Natural killer cell treated with Interleukin-12 subunit alpha and Interleukin-12 subunit beta and Interleukin-15 and Interleukin-18, amount 100 ng/mL, for 72 hours (primary cell): ENCODE results near the gene HDAC10. TPM values are rescaled to one million over a fixed set of nuclear protein-coding genes. Genes with fewer than 3 reads are reported as not detected.

Experiments used
- ATAC-seq, 2 donors: fragments of 150-1000 bp; cut with Tn5 transposase in 1 of 2; sonication (Bioruptor Pico), chemical (Tn5 transposase) in 1 of 2; 2 replicates each; pipeline ENCODE4 v1.10.0; 2021
- DNase-seq: peaks from one replicate; pipeline ENCODE4 v3.0.0; 2022; ENCODE audit warnings: low spot score
- H3K27ac Mint-ChIP-seq, 2 donors: 1 replicate in 1 of 2; 2 replicates in 1 of 2; pipeline ENCODE4 v1.8.0; 2022; ENCODE audit warnings: mixed read lengths in 2 of 2, mild to moderate bottlenecking in 1 of 2, moderate library complexity in 1 of 2
- H3K27me3 Mint-ChIP-seq, 2 donors: 1 replicate in 1 of 2; 2 replicates in 1 of 2; pipeline ENCODE4 v1.8.0; 2022; ENCODE audit warnings: mixed read lengths in 2 of 2
- H3K36me3 Mint-ChIP-seq: one replicate; pipeline ENCODE4 v1.8.0; 2022; ENCODE audit warnings: mixed read lengths
- H3K4me1 Mint-ChIP-seq, 2 donors: 1 replicate in 1 of 2; 2 replicates in 1 of 2; pipeline ENCODE4 v1.8.0; 2022; ENCODE audit warnings: low read depth in 2 of 2, mixed read lengths in 2 of 2, mild to moderate bottlenecking in 1 of 2
- H3K4me3 Mint-ChIP-seq: one replicate; pipeline ENCODE4 v1.8.0; 2022; ENCODE audit warnings: mixed read lengths
- H3K9me3 Mint-ChIP-seq: 2 replicates; pipeline ENCODE4 v1.8.0; 2022; ENCODE audit warnings: mixed read lengths
- total RNA-seq, 2 donors: library from RNA; stranded (reverse); gene quantifications; one replicate each; pipeline ENCODE4 v1.2.3, GENCODE V29; 2022

The HDAC10 gene
- total RNA-seq = 100 to 1,000 TPM in 1 of 2 donors, 10 to 100 TPM in 1; 54.5 to 113 TPM

GRCh38 chr22:50250555-50251476 lies at the start of gene HDAC10:
TSS of gene HDAC10 (minus strand) at chr22:50251265. CDS start at chr22:50251032, 233 bp downstream.
- H3K36me3 Mint-ChIP-seq = no peaks in the 10 kb centered on the region
- H3K27me3 Mint-ChIP-seq = no peaks in the 10 kb centered on the region
- H3K27ac Mint-ChIP-seq = no peak within 1 kb of the TSS

GRCh38 chr22:50300620-50301257 lies 49.7 kb upstream of the HDAC10 start:
- H3K9me3 Mint-ChIP-seq = no peaks in the 10 kb centered on the region
- no peaks in the 10 kb centered on the region for H3K4me1 Mint-ChIP-seq
- no peak overlapping the region for H3K4me3 Mint-ChIP-seq
- no peaks in the 10 kb centered on the region for H3K36me3 Mint-ChIP-seq
- ATAC-seq (no peak), DNase-seq (no peak)
- H3K27me3 Mint-ChIP-seq = peaks cover 0 to 10% of the 10 kb centered on the region in 2 donors
- H3K27ac Mint-ChIP-seq = no peak overlapping the region

More at GRCh38 chr22:50250555-50251476, at the start of gene HDAC10:
- Mint-ChIP-seq H3K9me3 (no peaks in the 10 kb centered on the region), H3K4me3 (peak within 1 kb of the TSS; percentile 78), H3K4me1 (peaks cover 14 to 16% of the 10 kb centered on the region in 2 donors)
- DNase-seq (peak; percentile 91), ATAC-seq (peak; percentile 88 to 91)

GRCh38 chr22:50299785-50300619 lies 48.9 kb upstream of the HDAC10 start:
- no peaks in the 10 kb centered on the region for H3K36me3 Mint-ChIP-seq
- no peaks in the 10 kb centered on the region for H3K4me1 Mint-ChIP-seq
- peaks cover 0 to 10% of the 10 kb centered on the region in 2 donors for H3K27me3 Mint-ChIP-seq
- no peak overlapping the region for H3K4me3 Mint-ChIP-seq
- H3K27ac Mint-ChIP-seq = no peak overlapping the region
- ATAC-seq = no peak
- H3K9me3 Mint-ChIP-seq = no peaks in the 10 kb centered on the region
- no peak for DNase-seq

- H3K36me3 Mint-ChIP-seq = no peaks in the 10 kb centered on the region
- peaks cover 0 to 7% of the 10 kb centered on the region in 2 donors for H3K27me3 Mint-ChIP-seq
- H3K9me3 Mint-ChIP-seq = no peaks in the 10 kb centered on the region
- DNase-seq (no peak), ATAC-seq (no peak)
- H3K4me3 Mint-ChIP-seq = no peak overlapping the region
- no peak overlapping the region for H3K27ac Mint-ChIP-seq
- H3K4me1 Mint-ChIP-seq = no peaks in the 10 kb centered on the region
Measured at GRCh38 chr22:50298937-50299784, 48.1 kb upstream of the HDAC10 start.

GRCh38 chr22:50298266-50298637 lies 47.2 kb upstream of the HDAC10 start:
- H3K9me3 Mint-ChIP-seq = no peaks in the 10 kb centered on the region
- no peaks in the 10 kb centered on the region for H3K36me3 Mint-ChIP-seq
- DNase-seq = no peak
- no peak overlapping the region for H3K27ac Mint-ChIP-seq
- H3K4me3 Mint-ChIP-seq = no peak overlapping the region
- no peak for ATAC-seq
- peaks cover 0 to 7% of the 10 kb centered on the region in 2 donors for H3K27me3 Mint-ChIP-seq
- H3K4me1 Mint-ChIP-seq = no peaks in the 10 kb centered on the region

GRCh38 chr22:50297510-50298265 lies 46.6 kb upstream of the HDAC10 start:
- Mint-ChIP-seq H3K4me3 (no peak overlapping the region), H3K27ac (no peak overlapping the region), H3K9me3 (no peaks in the 10 kb centered on the region), H3K4me1 (peaks cover 0 to under 1% of the 10 kb centered on the region in 2 donors), H3K27me3 (peaks cover 0 to 10% of the 10 kb centered on the region in 2 donors), H3K36me3 (no peaks in the 10 kb centered on the region)
- DNase-seq (no peak), ATAC-seq (no peak)

- ATAC-seq = no peak
- DNase-seq = no peak
- no peaks in the 10 kb centered on the region for H3K36me3 Mint-ChIP-seq
- H3K4me1 Mint-ChIP-seq = peaks cover 0 to 3% of the 10 kb centered on the region in 2 donors
- H3K9me3 Mint-ChIP-seq = no peaks in the 10 kb centered on the region
- H3K27ac Mint-ChIP-seq = no peak overlapping the region
- H3K4me3 Mint-ChIP-seq = no peak overlapping the region
- H3K27me3 Mint-ChIP-seq = peaks cover 0 to 14% of the 10 kb centered on the region in 2 donors
Measured at GRCh38 chr22:50296658-50297490, 45.8 kb upstream of the HDAC10 start.

GRCh38 chr22:50294319-50294656 lies 43.2 kb upstream of the HDAC10 start:
- ATAC-seq (no peak), DNase-seq (no peak)
- no peak overlapping the region for H3K4me3 Mint-ChIP-seq
- peaks cover 0 to 15% of the 10 kb centered on the region in 2 donors for H3K27me3 Mint-ChIP-seq
- H3K36me3 Mint-ChIP-seq = no peaks in the 10 kb centered on the region
- H3K9me3 Mint-ChIP-seq = no peaks in the 10 kb centered on the region
- H3K27ac Mint-ChIP-seq = no peak overlapping the region
- H3K4me1 Mint-ChIP-seq = peaks cover 0 to 3% of the 10 kb centered on the region in 2 donors

GRCh38 chr22:50293441-50294318 lies 42.6 kb upstream of the HDAC10 start:
- no peak overlapping the region for H3K27ac Mint-ChIP-seq
- H3K4me3 Mint-ChIP-seq = no peak overlapping the region
- H3K27me3 Mint-ChIP-seq = peaks cover 0 to 15% of the 10 kb centered on the region in 2 donors
- DNase-seq (no peak), ATAC-seq (no peak)
- H3K36me3 Mint-ChIP-seq = no peaks in the 10 kb centered on the region
- peaks cover 0 to 3% of the 10 kb centered on the region in 2 donors for H3K4me1 Mint-ChIP-seq
- H3K9me3 Mint-ChIP-seq = no peaks in the 10 kb centered on the region

GRCh38 chr22:50292643-50293440 lies 41.8 kb upstream of the HDAC10 start:
- Mint-ChIP-seq H3K9me3 (no peaks in the 10 kb centered on the region), H3K27me3 (peaks cover 0 to 15% of the 10 kb centered on the region in 2 donors), H3K27ac (no peak overlapping the region), H3K36me3 (no peaks in the 10 kb centered on the region), H3K4me3 (no peak overlapping the region), H3K4me1 (peaks cover 0 to 3% of the 10 kb centered on the region in 2 donors)
- DNase-seq = no peak
- ATAC-seq = no peak
